Measurements from ENCODE around the gene GFOD1.

DNA sequence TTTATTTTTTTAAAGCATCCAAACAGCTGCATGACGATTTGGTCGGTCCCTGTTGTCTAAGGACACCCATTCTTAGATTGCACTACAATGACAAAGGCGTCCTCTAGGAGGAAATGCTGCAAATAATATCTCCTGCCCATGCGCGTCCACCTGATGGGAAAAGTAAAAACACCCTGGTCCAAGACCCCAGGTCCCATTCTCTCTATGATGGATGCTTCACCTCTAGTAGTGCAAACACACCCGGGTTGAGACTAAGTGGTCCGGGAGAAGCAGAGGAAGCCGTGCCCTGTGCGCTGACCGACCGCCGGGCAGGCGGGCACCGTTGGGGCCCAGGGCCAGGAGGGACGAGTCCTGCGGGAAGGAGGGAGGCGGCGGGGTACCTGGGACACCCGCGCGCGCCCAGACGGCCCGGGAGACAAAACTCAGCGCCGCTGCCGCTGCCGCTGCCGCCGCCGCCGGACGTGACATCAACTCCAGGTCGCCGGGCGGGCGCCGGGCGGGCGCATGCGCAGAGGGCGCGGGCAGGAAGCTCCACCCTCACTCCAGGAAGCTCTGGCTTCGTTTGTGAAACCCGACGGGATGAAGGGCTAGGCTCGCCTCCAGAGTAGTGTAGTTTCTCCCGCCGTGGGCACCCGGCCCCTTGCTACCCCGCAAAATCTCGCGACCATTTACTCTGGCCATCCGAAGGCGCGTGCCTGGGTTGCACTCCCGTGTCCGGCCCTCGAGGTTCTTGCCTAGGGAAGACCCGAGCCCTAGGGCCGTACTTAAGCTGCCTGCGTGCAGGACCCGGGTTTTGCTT lies 159.1 kb downstream of the GFOD1 start, which contains the start of gene TBC1D7:
- TF ChIP-seq, protein P1, sequence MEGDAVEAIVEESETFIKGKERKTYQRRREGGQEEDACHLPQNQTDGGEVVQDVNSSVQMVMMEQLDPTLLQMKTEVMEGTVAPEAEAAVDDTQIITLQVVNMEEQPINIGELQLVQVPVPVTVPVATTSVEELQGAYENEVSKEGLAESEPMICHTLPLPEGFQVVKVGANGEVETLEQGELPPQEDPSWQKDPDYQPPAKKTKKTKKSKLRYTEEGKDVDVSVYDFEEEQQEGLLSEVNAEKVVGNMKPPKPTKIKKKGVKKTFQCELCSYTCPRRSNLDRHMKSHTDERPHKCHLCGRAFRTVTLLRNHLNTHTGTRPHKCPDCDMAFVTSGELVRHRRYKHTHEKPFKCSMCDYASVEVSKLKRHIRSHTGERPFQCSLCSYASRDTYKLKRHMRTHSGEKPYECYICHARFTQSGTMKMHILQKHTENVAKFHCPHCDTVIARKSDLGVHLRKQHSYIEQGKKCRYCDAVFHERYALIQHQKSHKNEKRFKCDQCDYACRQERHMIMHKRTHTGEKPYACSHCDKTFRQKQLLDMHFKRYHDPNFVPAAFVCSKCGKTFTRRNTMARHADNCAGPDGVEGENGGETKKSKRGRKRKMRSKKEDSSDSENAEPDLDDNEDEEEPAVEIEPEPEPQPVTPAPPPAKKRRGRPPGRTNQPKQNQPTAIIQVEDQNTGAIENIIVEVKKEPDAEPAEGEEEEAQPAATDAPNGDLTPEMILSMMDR (IDR thresholded peaks at IDR 0.05), result peak in 4 of 12 donors; percentile 5 to 23 (median 12)
- peak in 1 of 2 donors; percentile 93 for TF ChIP-seq POLR2A (IDR thresholded peaks at IDR 0.05)

Data from heart left ventricle (tissue), 13 donors.